HG03175 (cell line): Measurements from ENCODE around the gene TRIOBP.

ENCODE experiments used
- ATAC-seq: cut with Tn5 transposase; IDR thresholded peaks from one replicate; pipeline ENCODE4 v1.9.1; 2021; ENCODE audit warnings: mild to moderate bottlenecking, moderate library complexity; ENCODE audit not compliant: unreplicated experiment

Gene TRIOBP

GRCh38 chr22:37664249-37665101, 32.4 kb upstream of the TRIOBP start:
- ATAC-seq: no peak

DNA sequence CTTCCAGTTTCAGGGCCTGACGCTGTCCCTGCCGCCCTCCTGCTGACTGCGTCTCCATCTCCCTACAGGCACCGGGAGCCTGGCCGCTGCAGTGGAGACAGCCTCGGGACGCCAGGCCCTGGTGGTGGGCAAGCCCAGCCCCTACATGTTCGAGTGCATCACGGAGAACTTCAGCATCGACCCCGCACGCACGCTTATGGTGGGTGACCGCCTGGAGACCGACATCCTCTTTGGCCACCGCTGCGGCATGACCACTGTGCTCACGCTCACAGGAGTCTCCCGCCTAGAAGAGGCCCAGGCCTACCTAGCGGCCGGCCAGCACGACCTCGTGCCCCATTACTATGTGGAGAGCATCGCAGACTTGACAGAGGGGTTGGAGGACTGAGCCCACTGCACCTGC, 31.4 kb upstream of the TRIOBP start:
- no peak for ATAC-seq

DNA sequence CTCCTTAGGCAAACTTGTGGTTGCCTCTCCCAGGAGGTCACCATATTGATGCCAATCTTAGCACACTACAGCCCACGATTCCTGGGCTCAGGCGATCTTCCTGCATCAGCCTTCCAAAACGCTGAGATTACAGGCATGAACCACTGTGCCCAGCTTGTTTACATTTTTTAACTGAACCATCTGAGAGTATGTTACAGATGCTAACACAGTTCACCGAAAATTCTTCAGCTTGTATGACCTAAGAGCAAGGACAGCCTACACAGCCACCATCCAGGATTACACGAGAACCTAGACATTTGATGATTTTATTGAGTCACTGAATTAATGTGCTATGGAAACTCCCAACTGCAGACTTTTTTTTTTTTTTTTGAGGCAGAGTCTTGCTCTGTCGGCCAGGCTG, 27.3 kb upstream of the TRIOBP start:
- ATAC-seq: no peak

DNA sequence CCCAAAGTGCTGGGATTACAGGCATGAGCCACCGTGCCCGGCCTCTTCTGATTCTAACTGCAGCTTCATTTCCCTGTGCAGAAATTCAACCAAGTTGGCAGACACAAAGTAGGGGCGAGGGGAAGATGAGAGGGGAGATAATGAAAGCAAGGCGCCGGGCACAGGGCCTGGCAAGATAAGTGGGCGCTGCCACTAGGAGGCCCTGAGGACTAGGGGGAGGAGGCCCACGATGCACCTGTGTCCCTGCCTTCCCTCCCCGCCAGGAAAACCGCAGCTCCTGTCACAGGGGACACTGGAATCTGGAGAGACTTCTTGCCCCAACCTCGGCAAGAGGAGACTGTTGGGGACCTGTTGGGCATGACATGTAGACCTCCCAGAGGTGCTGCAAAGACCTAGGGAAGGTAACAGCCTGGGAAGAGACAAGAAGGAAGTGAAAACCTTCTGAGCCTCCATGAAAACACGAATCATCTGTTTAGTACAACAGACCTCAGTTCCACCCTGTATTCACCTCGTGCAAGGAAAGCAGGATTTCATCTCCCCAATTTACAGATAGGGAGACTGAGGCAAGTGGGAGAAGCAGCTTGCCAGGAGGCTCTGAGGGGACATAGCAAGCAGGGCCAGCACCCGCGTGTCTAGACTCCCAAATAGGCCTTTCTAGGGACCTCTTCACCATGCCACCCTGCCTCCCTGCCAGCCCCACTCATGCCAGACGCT, 24.5 kb upstream of the TRIOBP start:
- no peak for ATAC-seq

- ATAC-seq: no peak
These were observed 23.9 kb upstream of the TRIOBP start for GRCh38 chr22:37672920-37673455.

DNA sequence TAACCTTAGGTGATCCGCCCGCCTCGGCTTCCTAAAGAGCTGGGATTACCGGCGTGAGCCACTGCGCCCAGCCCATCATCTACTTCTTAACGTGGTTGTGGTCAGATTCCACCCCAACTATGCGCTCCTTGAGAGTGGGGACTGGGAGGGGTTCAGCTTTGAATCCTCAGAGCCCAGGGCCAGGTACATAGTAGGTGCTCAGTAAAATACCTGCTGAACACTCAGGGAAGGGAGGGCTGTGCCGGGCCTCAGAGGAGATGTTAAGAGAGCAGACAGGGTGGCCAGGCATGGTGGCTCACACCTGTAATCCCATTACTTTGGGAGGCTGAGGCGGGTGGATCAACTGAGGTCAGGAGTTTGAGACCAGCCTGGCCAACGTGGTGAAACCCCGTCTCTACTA, 22.6 kb upstream of the TRIOBP start:
- ATAC-seq: no peak

DNA sequence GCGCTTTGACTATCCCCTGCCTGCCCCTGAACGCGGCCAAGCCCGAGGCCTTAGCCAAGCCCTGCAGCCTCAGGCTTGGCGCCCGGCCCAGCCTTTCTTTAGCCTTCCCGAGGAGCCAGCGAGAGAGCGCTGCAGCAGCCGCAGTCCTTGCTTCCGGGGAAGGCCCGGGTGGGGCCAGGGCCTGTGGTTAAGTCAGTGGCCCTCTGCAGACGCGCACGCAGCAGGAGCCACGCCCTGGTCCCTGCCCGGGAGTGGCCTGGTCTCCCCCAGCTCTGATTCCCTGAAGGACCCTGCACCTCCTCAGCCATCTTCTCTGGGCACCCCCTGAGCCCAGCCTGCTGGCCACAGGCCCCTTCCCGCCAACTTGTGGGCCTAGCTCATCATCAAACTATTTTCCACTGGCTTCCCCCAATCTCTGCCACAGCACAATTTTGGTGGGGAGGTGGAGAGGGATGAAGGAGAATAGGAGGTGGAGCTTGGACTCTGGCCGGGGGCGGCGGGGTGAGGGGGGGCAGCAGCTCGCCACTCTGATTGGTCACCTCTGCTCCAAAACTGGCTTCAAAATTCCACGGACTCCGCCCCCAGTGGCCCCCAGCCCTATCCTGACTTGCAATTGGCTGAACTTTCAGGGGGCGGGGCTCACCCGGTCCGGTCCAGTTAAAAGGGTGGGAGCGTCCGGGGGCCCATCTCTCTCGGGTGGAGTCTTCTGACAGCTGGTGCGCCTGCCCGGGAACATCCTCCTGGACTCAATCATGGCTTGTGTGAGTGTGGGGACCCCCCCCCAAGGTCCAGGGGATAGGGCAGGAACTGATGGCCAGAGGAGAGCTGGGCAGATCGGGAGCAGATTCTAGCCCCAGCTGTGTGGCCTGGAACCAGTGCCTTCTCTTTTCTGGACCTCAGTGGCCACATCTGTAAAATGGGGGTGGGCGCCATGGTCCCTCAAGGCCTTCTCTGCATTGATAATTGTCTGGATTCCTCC, 21.6 kb upstream of the TRIOBP start, which contains the start of gene LGALS1:
Gene LGALS1 (plus strand): TSS at position 686 of the 979 bp plus-strand sequence. CDS start 67 bp downstream, at position 753.
- peak; percentile 46 for ATAC-seq

DNA sequence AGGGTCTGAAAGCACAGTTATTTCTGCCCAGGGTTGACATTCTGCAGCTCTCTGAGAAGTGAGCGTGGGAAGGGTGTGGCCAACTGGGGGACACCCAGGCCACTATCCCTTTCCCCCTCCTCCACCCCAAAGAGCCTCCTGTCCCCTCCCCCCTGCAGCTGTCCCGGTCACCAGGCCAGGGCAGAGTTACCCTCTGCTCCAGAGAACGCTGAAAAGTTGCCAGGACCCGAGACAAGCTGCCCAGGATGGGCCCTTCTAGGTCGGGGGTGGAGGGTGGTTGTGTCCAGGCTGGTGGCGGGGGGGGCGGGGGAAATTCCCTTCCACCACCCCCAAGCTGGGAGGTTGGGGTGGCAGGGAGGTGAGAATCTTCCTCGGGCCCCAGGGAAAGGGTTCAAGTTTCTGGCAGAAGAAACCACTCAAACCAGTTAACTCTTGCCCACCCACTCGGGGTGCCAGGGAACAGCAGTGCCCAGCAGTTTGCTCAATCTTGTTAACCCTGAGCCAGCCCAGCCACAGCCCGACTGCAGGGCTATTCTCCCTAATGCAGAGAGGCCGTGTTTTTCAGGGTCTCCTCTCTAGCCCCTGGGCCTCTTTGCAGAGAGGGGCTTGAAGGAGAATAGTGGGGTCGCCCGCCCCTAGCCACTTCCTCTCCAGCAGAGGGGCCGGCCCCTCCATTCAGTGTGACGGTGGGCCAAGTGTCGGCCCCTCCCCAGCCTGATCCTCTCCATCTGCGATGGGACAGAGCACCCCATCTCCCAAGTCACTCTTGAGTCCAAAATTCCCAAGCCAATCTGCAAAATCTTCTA, 20.7 kb upstream of the TRIOBP start:
- no peak for ATAC-seq

- ATAC-seq: peak; percentile 55
These were observed 19.9 kb upstream of the TRIOBP start for GRCh38 chr22:37676736-37677492.

DNA sequence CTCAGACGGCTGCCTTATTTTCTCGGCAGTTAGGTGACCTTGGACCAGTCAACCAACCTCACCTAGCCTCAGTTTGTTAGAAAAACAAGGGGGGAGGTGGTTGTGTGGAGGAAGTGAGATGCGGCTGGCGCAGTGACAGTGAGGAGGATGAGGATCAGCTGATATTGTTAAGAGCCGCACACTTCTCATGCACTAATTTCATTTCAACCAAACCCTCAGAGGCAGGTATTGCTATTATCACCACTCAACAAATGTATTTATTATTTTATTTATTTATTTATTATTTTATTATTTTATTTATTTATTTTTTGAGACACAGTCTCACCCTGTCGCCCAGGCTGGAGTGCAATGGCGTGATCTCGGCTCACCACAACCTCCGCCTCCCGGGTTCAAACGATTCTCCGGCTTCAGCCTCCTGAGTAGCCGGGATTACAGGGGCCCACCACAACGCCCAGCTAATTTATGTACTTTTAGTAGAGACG, 19.3 kb upstream of the TRIOBP start:
- ATAC-seq: no peak

- ATAC-seq: no peak
These were observed 18.5 kb upstream of the TRIOBP start for GRCh38 chr22:37678372-37678771.

DNA sequence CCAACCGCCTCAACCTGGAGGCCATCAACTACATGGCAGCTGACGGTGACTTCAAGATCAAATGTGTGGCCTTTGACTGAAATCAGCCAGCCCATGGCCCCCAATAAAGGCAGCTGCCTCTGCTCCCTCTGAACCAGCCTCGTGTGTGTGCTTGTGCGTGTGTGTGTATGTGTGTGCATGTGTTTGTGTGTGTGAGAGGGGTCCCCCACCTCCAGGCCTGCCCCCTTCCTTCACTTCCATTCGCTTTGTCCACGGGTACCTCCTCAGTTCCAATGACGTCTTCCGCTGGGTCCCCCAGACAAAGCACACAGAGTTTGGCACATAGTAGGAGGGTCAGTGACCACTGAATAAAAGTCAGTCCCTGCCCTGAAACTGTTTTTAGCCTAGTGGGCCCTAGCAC, 17.2 kb upstream of the TRIOBP start:
- no peak for ATAC-seq

GRCh38 chr22:37680191-37680851, 16.5 kb upstream of the TRIOBP start:
- ATAC-seq: no peak

GRCh38 chr22:37681001-37681424, 15.8 kb upstream of the TRIOBP start:
- ATAC-seq: no peak

GRCh38 chr22:37681556-37682049, 15.2 kb upstream of the TRIOBP start:
- no peak for ATAC-seq

- no peak for ATAC-seq
These were observed 11.8 kb upstream of the TRIOBP start for GRCh38 chr22:37684803-37685615.
